HCT116 (cell line): ENCODE measurements around the gene C1QTNF12. TPM values are rescaled to one million over a fixed set of nuclear protein-coding genes. Genes with fewer than 3 reads are reported as not detected.

Source experiments
- ATAC-seq: fragments of 200-7000 bp; cut with Tn5 transposase; 2 replicates; pipeline ENCODE4 v1.9.1; 2020; ENCODE audit warnings: mild to moderate bottlenecking, moderate library complexity
- BruUV-seq: library from RNA; stranded (reverse); fragments of 400-500 nt; replicated peaks from 2 replicates; lab custom pipeline; 2021; lab: Mats Ljungman, UMichigan
- CTCF ChIA-PET: fragments of 300-600 bp; sonication (Branson Sonifier 250); formaldehyde crosslinking; loops from one replicate; lab custom pipeline; 2021; ENCODE audit warnings: antibody characterized with exemption; lab: Charles Lee
- POLR2A ChIA-PET: fragments of 300-600, 350-600 bp; sonication (Branson Sonifier 250); formaldehyde crosslinking; loops from one replicate; lab custom pipeline; 2021; ENCODE audit warnings: antibody characterized with exemption; lab: Charles Lee
- RAD21 ChIA-PET, 2 experiments: fragments of 300-600 bp; sonication (Branson Sonifier 250); formaldehyde crosslinking; loops; one replicate each; lab custom pipeline; 2023; ENCODE audit warnings: low total read pairs in 2 of 2; ENCODE audit not compliant: uncharacterized antibody in 2 of 2, unreplicated experiment in 2 of 2, low non-redundant PET in 1 of 2; lab: Charles Lee
- DNase-seq: peaks from one replicate; pipeline ENCODE4 v3.0.0-alpha.2; 2010; ENCODE audit warnings: low read depth, low spot score
- H2AFZ ChIP-seq: fragments of 200-600 bp; shearing (Covaris generic), sonication (generic); 2 replicates; pipeline ENCODE4 v1.6.1; 2017; ENCODE audit warnings: low read depth, mixed run types, mixed read lengths, antibody characterized with exemption, low read length; ENCODE audit not compliant: poor library complexity, severe bottlenecking
- H3K27ac ChIP-seq: 2 replicates; pipeline ENCODE4 v1.5.1; 2012; ENCODE audit warnings: low read depth, low read length
- H3K27me3 ChIP-seq: fragments of 200-600 bp; sonication (generic); 2 replicates; pipeline ENCODE4 v1.6.1; 2016; ENCODE audit warnings: mixed run types, low read length, mixed read lengths; ENCODE audit not compliant: insufficient read depth
- H3K36me3 ChIP-seq, 2 experiments: fragments of 200-500 bp in 1 of 2; fragments of 200-600 bp in 1 of 2; sonication (Bioruptor generic) in 1 of 2; sonication (generic) in 1 of 2; 2 replicates each; pipeline versions ENCODE4 v1.5.1 to v1.6.1; 2014 to 2016; ENCODE audit warnings: low read length in 2 of 2, inconsistent platforms in 1 of 2, mixed read lengths in 1 of 2, mixed run types in 1 of 2; ENCODE audit not compliant: insufficient read depth in 2 of 2, control insufficient read depth in 1 of 2
- H3K4me1 ChIP-seq, 2 experiments: fragments of 200-600 bp in 1 of 2; sonication (generic) in 1 of 2; 2 replicates each; pipeline versions ENCODE4 v1.5.1 to v1.6.1; 2012 to 2017; ENCODE audit warnings: low read length in 2 of 2, inconsistent platforms in 1 of 2, mild to moderate bottlenecking in 1 of 2, mixed read lengths in 1 of 2, mixed run types in 1 of 2, moderate library complexity in 1 of 2; ENCODE audit not compliant: insufficient read depth in 2 of 2, control insufficient read depth in 1 of 2
- H3K4me2 ChIP-seq: fragments of 200-600 bp; sonication (generic); 2 replicates; pipeline ENCODE4 v1.6.1; 2017; ENCODE audit warnings: mixed run types, low read length, mixed read lengths
- H3K4me3 ChIP-seq, 2 experiments: fragments of 200-600 bp in 1 of 2; sonication (generic) in 1 of 2; replicated peaks in 1 of 2; 2 replicates each; pipeline ENCODE4 v1.5.1; 2011 to 2016; ENCODE audit warnings: low read length in 2 of 2, control low read depth in 1 of 2, low read depth in 1 of 2, mild to moderate bottlenecking in 1 of 2, mixed read lengths in 1 of 2, mixed run types in 1 of 2
- H3K79me2 ChIP-seq: fragments of 200-600 bp; sonication (generic); 2 replicates; pipeline ENCODE4 v1.6.1; 2017; ENCODE audit warnings: mild to moderate bottlenecking, mixed run types, low read length, moderate library complexity, mixed read lengths; ENCODE audit not compliant: insufficient read depth
- H3K9ac ChIP-seq: fragments of 200-600 bp; sonication (generic); 2 replicates; pipeline ENCODE4 v1.6.1; 2016; ENCODE audit warnings: low read length, mixed read lengths
- H3K9me2 ChIP-seq: fragments of 200-600 bp; sonication (generic), shearing (Covaris generic); 2 replicates; pipeline ENCODE4 v1.6.1; 2017; ENCODE audit warnings: mixed run types, mild to moderate bottlenecking, moderate library complexity; ENCODE audit not compliant: insufficient read depth
- H3K9me3 ChIP-seq, 2 experiments: fragments of 200-500 bp in 1 of 2; fragments of 200-600 bp in 1 of 2; sonication (Bioruptor generic) in 1 of 2; sonication (generic) in 1 of 2; 2 replicates each; pipeline ENCODE4 v1.6.1; 2014 to 2017; ENCODE audit warnings: low read length in 2 of 2, mixed read lengths in 2 of 2, inconsistent platforms in 1 of 2, low read depth in 1 of 2, mild to moderate bottlenecking in 1 of 2, mixed run types in 1 of 2, moderate library complexity in 1 of 2; ENCODE audit not compliant: control insufficient read depth in 1 of 2, insufficient read depth in 1 of 2
- H4K20me1 ChIP-seq: fragments of 200-600 bp; sonication (generic), shearing (Covaris generic); 2 replicates; pipeline ENCODE4 v1.6.1; 2017; ENCODE audit warnings: mixed run types, mild to moderate bottlenecking, moderate library complexity; ENCODE audit not compliant: insufficient read depth
- CBX3 ChIP-seq: IDR thresholded peaks from 2 replicates; pipeline ENCODE4 v1.6.1; 2012; ENCODE audit warnings: low read depth
- EZH2 ChIP-seq: fragments of 200-600 bp; sonication (generic); IDR thresholded peaks from 2 replicates; pipeline ENCODE4 v1.6.1; 2017; ENCODE audit warnings: antibody characterized with exemption, mixed run types
- EZH2phosphoT487 ChIP-seq: fragments of 200-600 bp; IDR thresholded peaks from 2 replicates; pipeline ENCODE4 v1.6.1; 2018; ENCODE audit warnings: antibody characterized with exemption, borderline replicate concordance
- MAX ChIP-seq: IDR thresholded peaks from 2 replicates; pipeline ENCODE4 v1.6.1; 2012
- RAD21 ChIP-seq: IDR thresholded peaks from 2 replicates; pipeline ENCODE4 v1.6.1; 2012; ENCODE audit warnings: low read depth, mild to moderate bottlenecking
- SP1 ChIP-seq: IDR thresholded peaks from 2 replicates; pipeline ENCODE4 v1.6.1; 2012; ENCODE audit warnings: low read depth
- SRF ChIP-seq: IDR thresholded peaks from 2 replicates; pipeline ENCODE4 v1.6.1; 2012; ENCODE audit warnings: low read depth
- intact Hi-C: fragments of 100-400 bp; cut with micrococcal nuclease; formaldehyde crosslinking; loops from 2 replicates; pipeline ENCODE4 v1.10.0; 2022
- total RNA-seq: library from RNA; stranded (reverse); gene quantifications from one replicate; pipeline ENCODE4 v1.2.1, GENCODE V29; 2021; ENCODE audit not compliant: unreplicated experiment
- TF ChIP-seq, protein P1 (sequence below): IDR thresholded peaks from 2 replicates; pipeline ENCODE4 v1.6.1; 2012; ENCODE audit warnings: low read depth

Gene C1QTNF12
- total RNA-seq, 1 experiment from 2014 or later, result 6.9 TPM

- no peak for ATAC-seq
- intact Hi-C loops, result no loop called here
Observed at GRCh38 chr1:1255611-1256010, 9.1 kb upstream of the C1QTNF12 start.

More at GRCh38 chr1:1255611-1256010, 9.1 kb upstream of the C1QTNF12 start:
- H3K36me3 ChIP-seq, result peaks cover 17 to 39% of the 10 kb centered on the region in 2 experiments; a peak in 3 of 4 replicates
- H4K20me1 ChIP-seq, result no peaks in the 10 kb centered on the region
- peaks cover 4% of the 10 kb centered on the region; the same call in 1 of the 2 replicates for H3K79me2 ChIP-seq
- CTCF ChIA-PET, result no interaction called here
- H3K4me2 ChIP-seq, result no peak overlapping the region
- no peaks in the 10 kb centered on the region for H3K27me3 ChIP-seq
- H2AFZ ChIP-seq, result no peak overlapping the region
- no peaks in the 10 kb centered on the region for H3K9me3 ChIP-seq
- no peak overlapping the region for H3K27ac ChIP-seq
- H3K9me2 ChIP-seq, result no peaks in the 10 kb centered on the region
- no peak overlapping the region for H3K9ac ChIP-seq
- POLR2A ChIA-PET, result no interaction called here
- RAD21 ChIA-PET, result no interaction called here
- TF ChIP-seq EZH2phosphoT487 (no peak), RAD21 (no peak), EZH2 (no peak), SP1 (no peak), CBX3 (no peak), MAX (no peak), SRF (no peak)
- TF ChIP-seq, protein P1, sequence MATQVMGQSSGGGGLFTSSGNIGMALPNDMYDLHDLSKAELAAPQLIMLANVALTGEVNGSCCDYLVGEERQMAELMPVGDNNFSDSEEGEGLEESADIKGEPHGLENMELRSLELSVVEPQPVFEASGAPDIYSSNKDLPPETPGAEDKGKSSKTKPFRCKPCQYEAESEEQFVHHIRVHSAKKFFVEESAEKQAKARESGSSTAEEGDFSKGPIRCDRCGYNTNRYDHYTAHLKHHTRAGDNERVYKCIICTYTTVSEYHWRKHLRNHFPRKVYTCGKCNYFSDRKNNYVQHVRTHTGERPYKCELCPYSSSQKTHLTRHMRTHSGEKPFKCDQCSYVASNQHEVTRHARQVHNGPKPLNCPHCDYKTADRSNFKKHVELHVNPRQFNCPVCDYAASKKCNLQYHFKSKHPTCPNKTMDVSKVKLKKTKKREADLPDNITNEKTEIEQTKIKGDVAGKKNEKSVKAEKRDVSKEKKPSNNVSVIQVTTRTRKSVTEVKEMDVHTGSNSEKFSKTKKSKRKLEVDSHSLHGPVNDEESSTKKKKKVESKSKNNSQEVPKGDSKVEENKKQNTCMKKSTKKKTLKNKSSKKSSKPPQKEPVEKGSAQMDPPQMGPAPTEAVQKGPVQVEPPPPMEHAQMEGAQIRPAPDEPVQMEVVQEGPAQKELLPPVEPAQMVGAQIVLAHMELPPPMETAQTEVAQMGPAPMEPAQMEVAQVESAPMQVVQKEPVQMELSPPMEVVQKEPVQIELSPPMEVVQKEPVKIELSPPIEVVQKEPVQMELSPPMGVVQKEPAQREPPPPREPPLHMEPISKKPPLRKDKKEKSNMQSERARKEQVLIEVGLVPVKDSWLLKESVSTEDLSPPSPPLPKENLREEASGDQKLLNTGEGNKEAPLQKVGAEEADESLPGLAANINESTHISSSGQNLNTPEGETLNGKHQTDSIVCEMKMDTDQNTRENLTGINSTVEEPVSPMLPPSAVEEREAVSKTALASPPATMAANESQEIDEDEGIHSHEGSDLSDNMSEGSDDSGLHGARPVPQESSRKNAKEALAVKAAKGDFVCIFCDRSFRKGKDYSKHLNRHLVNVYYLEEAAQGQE, result no peak
- TF ChIP-seq, all 23 proteins: peak for 0
- Histone ChIP-seq H3K4me1 (peaks cover 4 to 6% of the 10 kb centered on the region in 2 experiments; a peak in 3 of 4 replicates), H3K4me3 (no peak overlapping the region)
- BruUV-seq, result no TSS peak
- no peak for DNase-seq
